NCI-H446 treated with DMSO at 0.1 percent for 48 hours (cell line): ENCODE results near the gene IRX6.

Experiments used
- DNase-seq: peaks from one replicate; lab custom pipeline; 2025; lab: John Stamatoyannopoulos, UW

Gene IRX6

GRCh38 chr16:55367866-55368603 lies 44.0 kb downstream of the IRX6 start:
- DNase-seq: no peak

GRCh38 chr16:55369151-55369550 lies 45.1 kb downstream of the IRX6 start:
- no peak for DNase-seq

- DNase-seq: no peak
These were observed 46.9 kb downstream of the IRX6 start for GRCh38 chr16:55370762-55371482.

GRCh38 chr16:55372792-55373488 lies 48.9 kb downstream of the IRX6 start:
- no peak for DNase-seq

- no peak for DNase-seq
These were observed 49.5 kb downstream of the IRX6 start for GRCh38 chr16:55373489-55373832.

- no peak for DNase-seq
These were observed 52.0 kb downstream of the IRX6 start for GRCh38 chr16:55376045-55376444.

GRCh38 chr16:55376567-55377167 lies 52.7 kb downstream of the IRX6 start:
- DNase-seq: no peak

GRCh38 chr16:55377840-55378239 lies 53.8 kb downstream of the IRX6 start:
- no peak for DNase-seq

GRCh38 chr16:55378616-55379015 lies 54.6 kb downstream of the IRX6 start:
- DNase-seq: no peak

- DNase-seq: no peak
These were observed 55.4 kb downstream of the IRX6 start for GRCh38 chr16:55379371-55379770.

- no peak for DNase-seq
These were observed 55.9 kb downstream of the IRX6 start for GRCh38 chr16:55379876-55380390.
